Fibroblast of mammary gland (primary cell): ENCODE data around the gene ALG3.

Experiments used
- DNase-seq: peaks from one replicate; pipeline ENCODE4 v3.0.0-alpha.2; 2010; ENCODE audit warnings: low read depth
- H3K4me3 ChIP-seq: 2 replicates; pipeline ENCODE4 v1.5.1; 2011; ENCODE audit warnings: low read depth, mild to moderate bottlenecking, low read length, moderate library complexity; ENCODE audit not compliant: control insufficient read depth
- CTCF ChIP-seq: conservative IDR thresholded peaks from 2 replicates; pipeline ENCODE4 v1.5.1; 2011; ENCODE audit warnings: low read depth, low read length, inconsistent platforms; ENCODE audit not compliant: control insufficient read depth, insufficient read depth

ALG3 gene

GRCh38 chr3:184248454-184249411 lies at the start of gene ALG3:
ALG3 (minus strand) TSS chr3:184248962; CDS start chr3:184248940, 22 bp downstream.
- H3K4me3 ChIP-seq: peak within 1 kb of the TSS; percentile 99
- no peak for TF ChIP-seq CTCF
- DNase-seq: peak; percentile 87

- no peak for DNase-seq
- no peak overlapping the region for H3K4me3 ChIP-seq
- TF ChIP-seq CTCF: no peak
Measured at GRCh38 chr3:184296616-184297015, 47.9 kb upstream of the ALG3 start.

GRCh38 chr3:184295771-184296170 lies 47.0 kb upstream of the ALG3 start:
- DNase-seq: no peak
- no peak for TF ChIP-seq CTCF
- no peak overlapping the region for H3K4me3 ChIP-seq

GRCh38 chr3:184291738-184292445 lies 43.1 kb upstream of the ALG3 start:
- no peak for DNase-seq
- no peak for TF ChIP-seq CTCF
- H3K4me3 ChIP-seq: no peak overlapping the region

- no peak overlapping the region for H3K4me3 ChIP-seq
- no peak for TF ChIP-seq CTCF
- no peak for DNase-seq
Measured at GRCh38 chr3:184291044-184291737, 42.4 kb upstream of the ALG3 start.

GRCh38 chr3:184290331-184290730 lies 41.6 kb upstream of the ALG3 start:
- DNase-seq: no peak
- no peak for TF ChIP-seq CTCF
- no peak overlapping the region for H3K4me3 ChIP-seq
